Astrocyte (in vitro differentiated cells and primary cell): ENCODE data around the gene CRTAP.

Source experiments
- CTCF ChIP-seq: IDR thresholded peaks from 2 replicates; pipeline ENCODE4 v1.5.1; 2011; ENCODE audit warnings: low read depth, mild to moderate bottlenecking, inconsistent platforms, low read length, moderate library complexity; ENCODE audit not compliant: insufficient read depth
- EZH2 ChIP-seq: IDR thresholded peaks from 2 replicates; pipeline ENCODE4 v1.6.1; 2012; ENCODE audit warnings: mild to moderate bottlenecking, low read length, inconsistent platforms; ENCODE audit not compliant: insufficient read depth

GRCh38 chr3:33125840-33126239 lies 12.0 kb downstream of the CRTAP start:
- no peak for TF ChIP-seq CTCF
- TF ChIP-seq EZH2 = no peak
